MCF 10A (cell line): ENCODE data around the gene ACTR3. TPM values are rescaled to one million over a fixed set of nuclear protein-coding genes. Genes with fewer than 3 reads are reported as not detected.

Experiments
- BruUV-seq: library from RNA; stranded (reverse); fragments of 400-500 nt; replicated peaks from 2 replicates; lab custom pipeline; 2021; lab: Mats Ljungman, UMichigan
- CTCF ChIA-PET: fragments of 300-600 bp; sonication (Branson Sonifier 250); formaldehyde crosslinking; extraction: SDS; loops from one replicate; lab custom pipeline; 2021; ENCODE audit warnings: antibody characterized with exemption, inconsistent platforms; lab: Yijun Ruan, JAX
- POLR2A ChIA-PET: fragments of 300-600, 350-650 bp; sonication (Branson Sonifier 250); formaldehyde crosslinking; extraction: SDS; loops from one replicate; lab custom pipeline; 2020; ENCODE audit warnings: antibody characterized with exemption, inconsistent platforms; lab: Yijun Ruan, JAX
- DNase-seq: peaks from one replicate; pipeline ENCODE4 v3.0.0-alpha.2; 2018; ENCODE audit not compliant: unreplicated experiment
- H3K27ac Mint-ChIP-seq: one replicate; pipeline ENCODE4 v1.8.0; 2022; ENCODE audit warnings: mild to moderate bottlenecking, low read depth, mixed read lengths; ENCODE audit not compliant: unreplicated experiment
- H3K27me3 Mint-ChIP-seq: one replicate; pipeline ENCODE4 v1.8.0; 2022; ENCODE audit warnings: mixed read lengths; ENCODE audit not compliant: insufficient read depth, unreplicated experiment
- H3K36me3 Mint-ChIP-seq: one replicate; pipeline ENCODE4 v1.8.0; 2022; ENCODE audit warnings: mild to moderate bottlenecking, moderate library complexity, mixed read lengths; ENCODE audit not compliant: insufficient read depth, unreplicated experiment
- H3K4me1 Mint-ChIP-seq: one replicate; pipeline ENCODE4 v1.8.0; 2022; ENCODE audit warnings: mixed read lengths; ENCODE audit not compliant: insufficient read depth, unreplicated experiment
- H3K4me3 Mint-ChIP-seq: one replicate; pipeline ENCODE4 v1.8.0; 2022; ENCODE audit warnings: mild to moderate bottlenecking, moderate library complexity, mixed read lengths; ENCODE audit not compliant: unreplicated experiment
- H3K9me3 Mint-ChIP-seq: one replicate; pipeline ENCODE4 v1.8.0; 2022; ENCODE audit warnings: mixed read lengths; ENCODE audit not compliant: unreplicated experiment
- intact Hi-C: fragments of 100-400 bp; cut with micrococcal nuclease; formaldehyde crosslinking; loops from 2 replicates; pipeline ENCODE4 v1.14.1; 2022
- total RNA-seq: library from RNA; stranded (reverse); gene quantifications from 2 replicates; pipeline ENCODE4 v1.2.3, GENCODE V29; 2022
- TF ChIP-seq, protein P1 (sequence below): fragments of 200-600 bp; IDR thresholded peaks from one replicate; pipeline ENCODE4 v1.8.0; 2022; ENCODE audit warnings: antibody characterized with exemption, mild to moderate bottlenecking; ENCODE audit not compliant: unreplicated experiment

Gene ACTR3
- total RNA-seq, 1 experiment from 2014 or later, result 311 TPM

DNA sequence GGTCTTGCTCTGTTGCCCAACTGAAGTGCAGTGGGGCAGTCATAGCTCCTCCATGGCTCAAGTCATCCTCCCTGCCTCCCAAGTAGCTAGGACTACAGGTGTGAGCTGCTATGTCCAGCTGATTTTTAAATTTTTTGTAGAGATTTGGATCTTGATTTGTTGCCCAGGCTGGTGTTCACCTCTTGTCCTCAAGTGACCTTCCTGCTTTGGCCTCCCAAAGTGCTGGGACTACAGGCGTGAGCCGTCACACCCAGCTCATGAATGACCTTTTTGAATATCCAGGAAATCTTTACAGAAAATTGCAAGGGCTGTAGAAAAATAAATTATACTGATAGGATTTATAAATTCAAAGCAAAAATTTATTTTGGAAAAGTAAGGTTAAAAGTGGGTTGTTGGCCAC, 17.4 kb downstream of the ACTR3 start:
- Mint-ChIP-seq H3K27me3 (no peaks in the 10 kb centered on the region), H3K36me3 (peaks cover 19% of the 10 kb centered on the region), H3K4me1 (peaks cover 27% of the 10 kb centered on the region), H3K9me3 (no peaks in the 10 kb centered on the region), H3K27ac (no peak overlapping the region), H3K4me3 (no peak overlapping the region)
- intact Hi-C loops, result no loop called here
- POLR2A ChIA-PET, result interaction anchor here (0.6 to 2.4 kb wide), 7 partner anchors 10 to 537 kb away, joined by 3 to 8 read pairs (median 4); partner anchors contain the start of gene SLC35F5
- CTCF ChIA-PET, result interaction anchor here (0.6 to 1.2 kb wide), 3 partner anchors 11 to 690 kb away, joined by 3 read pairs; no protein-coding TSS in a partner anchor
- TF ChIP-seq, protein P1, sequence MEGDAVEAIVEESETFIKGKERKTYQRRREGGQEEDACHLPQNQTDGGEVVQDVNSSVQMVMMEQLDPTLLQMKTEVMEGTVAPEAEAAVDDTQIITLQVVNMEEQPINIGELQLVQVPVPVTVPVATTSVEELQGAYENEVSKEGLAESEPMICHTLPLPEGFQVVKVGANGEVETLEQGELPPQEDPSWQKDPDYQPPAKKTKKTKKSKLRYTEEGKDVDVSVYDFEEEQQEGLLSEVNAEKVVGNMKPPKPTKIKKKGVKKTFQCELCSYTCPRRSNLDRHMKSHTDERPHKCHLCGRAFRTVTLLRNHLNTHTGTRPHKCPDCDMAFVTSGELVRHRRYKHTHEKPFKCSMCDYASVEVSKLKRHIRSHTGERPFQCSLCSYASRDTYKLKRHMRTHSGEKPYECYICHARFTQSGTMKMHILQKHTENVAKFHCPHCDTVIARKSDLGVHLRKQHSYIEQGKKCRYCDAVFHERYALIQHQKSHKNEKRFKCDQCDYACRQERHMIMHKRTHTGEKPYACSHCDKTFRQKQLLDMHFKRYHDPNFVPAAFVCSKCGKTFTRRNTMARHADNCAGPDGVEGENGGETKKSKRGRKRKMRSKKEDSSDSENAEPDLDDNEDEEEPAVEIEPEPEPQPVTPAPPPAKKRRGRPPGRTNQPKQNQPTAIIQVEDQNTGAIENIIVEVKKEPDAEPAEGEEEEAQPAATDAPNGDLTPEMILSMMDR, result no peak
- no TSS peak for BruUV-seq
- DNase-seq, result no peak

DNA sequence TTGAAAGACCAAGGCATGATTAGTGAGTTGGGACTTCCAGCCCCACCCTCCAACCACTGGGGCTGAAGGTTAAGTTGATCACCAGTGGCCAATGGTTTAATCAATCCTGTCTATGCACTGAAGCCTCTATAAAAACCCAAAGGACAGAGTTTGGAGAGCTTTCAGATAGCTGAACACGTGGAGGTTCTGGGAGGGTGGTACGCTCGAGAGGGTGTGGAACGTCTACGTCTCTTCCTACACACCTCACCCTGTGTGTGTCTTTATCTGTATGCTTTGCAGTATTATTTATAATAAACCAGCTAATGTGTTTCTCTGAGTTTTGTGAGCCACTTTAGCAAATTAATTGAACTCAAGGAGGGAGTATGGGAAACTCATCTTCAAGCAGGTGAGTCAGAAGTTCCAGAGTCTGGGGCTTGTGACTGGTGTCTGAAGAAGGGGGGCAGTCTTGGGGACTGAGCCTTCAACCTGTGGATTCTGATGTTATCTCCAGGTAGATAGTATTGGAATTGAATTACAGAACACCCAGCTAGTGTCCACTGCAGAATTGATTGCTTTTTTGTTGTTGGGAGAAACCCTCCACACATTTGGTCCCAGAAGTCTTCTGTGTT, 20.3 kb downstream of the ACTR3 start:
- H3K36me3 Mint-ChIP-seq, result peaks cover 26% of the 10 kb centered on the region
- ChIA-PET CTCF (no interaction called here), POLR2A (interaction anchor here (0.6 to 1.3 kb wide), 3 partner anchors 9 to 671 kb away, joined by 3 read pairs; no protein-coding TSS in a partner anchor)
- no TSS peak for BruUV-seq
- H3K27me3 Mint-ChIP-seq, result no peaks in the 10 kb centered on the region
- intact Hi-C loops, result no loop called here
- H3K27ac Mint-ChIP-seq, result no peak overlapping the region
- TF ChIP-seq, protein P1, result no peak
- H3K4me3 Mint-ChIP-seq, result no peak overlapping the region
- DNase-seq, result no peak
- no peaks in the 10 kb centered on the region for H3K9me3 Mint-ChIP-seq
- peaks cover 17% of the 10 kb centered on the region for H3K4me1 Mint-ChIP-seq

DNA sequence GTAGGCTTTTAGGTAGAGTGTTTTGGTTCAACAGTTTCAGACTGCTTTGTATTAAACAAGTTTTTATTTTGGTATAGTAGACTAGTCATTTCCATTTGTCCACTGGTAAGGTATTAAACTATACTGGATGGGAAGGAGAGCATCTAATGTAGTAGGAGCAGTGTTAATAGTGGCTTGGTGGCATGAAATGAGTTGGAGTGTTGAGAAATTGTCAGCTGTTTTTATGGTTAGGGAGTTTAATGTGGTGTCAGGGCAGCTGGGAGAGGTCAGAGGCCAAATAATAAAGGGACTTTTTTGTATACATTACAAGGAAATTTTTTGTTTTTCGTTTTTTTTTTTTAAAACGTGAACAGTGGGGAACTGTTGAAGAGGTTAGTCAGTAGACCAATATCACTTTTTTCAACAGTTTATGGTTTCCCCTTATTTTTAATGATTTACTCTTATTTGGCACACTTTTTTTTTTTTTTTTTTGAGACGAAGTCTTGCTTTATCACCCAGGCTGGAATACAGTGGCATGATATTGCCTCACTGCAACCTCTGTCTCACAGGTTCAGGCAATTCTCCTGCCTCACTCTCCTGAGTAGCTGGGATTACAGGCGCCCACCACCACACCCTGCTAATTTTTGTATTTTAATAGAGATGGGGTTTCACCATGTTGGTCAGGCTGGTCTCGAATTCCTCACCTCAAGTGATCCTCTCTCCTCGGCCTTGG, 21.2 kb downstream of the ACTR3 start:
- DNase-seq, result no peak
- Mint-ChIP-seq H3K27ac (no peak overlapping the region), H3K4me3 (no peak overlapping the region), H3K27me3 (no peaks in the 10 kb centered on the region), H3K36me3 (peaks cover 27% of the 10 kb centered on the region), H3K4me1 (peaks cover 17% of the 10 kb centered on the region), H3K9me3 (no peaks in the 10 kb centered on the region)
- CTCF ChIA-PET, result interaction anchor here (0.6 to 0.8 kb wide), 2 partner anchors 10 to 233 kb away, joined by 3 read pairs; no protein-coding TSS in a partner anchor
- TF ChIP-seq, protein P1, result no peak
- no TSS peak for BruUV-seq
- intact Hi-C loops, result no loop called here
- POLR2A ChIA-PET, result interaction anchor here (0.8 kb wide), 1 partner anchor 73 kb away, joined by 3 read pairs; no protein-coding TSS in a partner anchor

- Mint-ChIP-seq H3K27ac (no peak overlapping the region), H3K9me3 (no peaks in the 10 kb centered on the region), H3K4me1 (peaks cover 16% of the 10 kb centered on the region), H3K27me3 (no peaks in the 10 kb centered on the region), H3K4me3 (no peak overlapping the region), H3K36me3 (peaks cover 45% of the 10 kb centered on the region)
- ChIA-PET CTCF (interaction anchor here (0.6 kb wide), 1 partner anchor 18 kb away, joined by 3 read pairs; no protein-coding TSS in a partner anchor), POLR2A (interaction anchor here (0.7 to 0.8 kb wide), 2 partner anchors 105 to 158 kb away, joined by 3 to 4 read pairs; partner anchors contain the start of gene SLC35F5)
- intact Hi-C loops, result no loop called here
- BruUV-seq, result no TSS peak
- TF ChIP-seq, protein P1, result no peak
- DNase-seq, result no peak
These were observed 25.4 kb downstream of the ACTR3 start for GRCh38 chr2:113915082-113915819.
